ENCODE measurements around the gene LGMN. TPM values are rescaled to one million over a fixed set of nuclear protein-coding genes. Genes with fewer than 3 reads are reported as not detected.
A peak's percentile ranks its signal among the peaks of the same experiment; 100 is the strongest.

The LGMN gene
- total and polyA plus RNA-seq, 11 donors = 78.8 to 327 (median 108) TPM

DNA sequence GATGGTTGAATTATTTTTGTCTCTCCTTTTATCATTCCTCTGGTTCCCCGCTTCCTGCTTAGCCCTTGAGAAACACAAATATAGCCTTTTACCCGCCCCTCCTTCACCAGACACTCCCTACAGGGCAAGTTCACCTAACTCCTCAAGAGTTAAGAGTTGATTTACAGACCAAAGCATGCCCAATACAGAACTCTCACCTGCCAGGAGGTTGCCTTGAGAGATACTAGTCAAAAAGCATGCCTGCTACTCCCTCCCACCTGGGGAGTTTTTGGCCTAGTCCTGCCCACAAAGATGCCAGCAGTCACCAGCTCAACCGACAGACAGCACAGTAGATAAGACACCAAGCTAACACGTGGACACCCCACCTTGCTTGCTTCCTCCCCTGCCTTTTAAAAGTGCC lies 11.2 kb downstream of the LGMN start:
- peaks cover 0 to 53% (median 17%) of the 10 kb centered on the region in 9 donors for H3K36me3 ChIP-seq
- DNase-seq = no peak
- peaks cover 0 to 44% (median 9%) of the 10 kb centered on the region in 12 donors for H3K4me1 ChIP-seq
- H3K27ac ChIP-seq = peak overlapping the region in 3 of 12 donors; percentile 5 to 32 (median 22)
- no peak for TF ChIP-seq POLR2A (IDR thresholded peaks at IDR 0.05)
- TF ChIP-seq, protein P1, sequence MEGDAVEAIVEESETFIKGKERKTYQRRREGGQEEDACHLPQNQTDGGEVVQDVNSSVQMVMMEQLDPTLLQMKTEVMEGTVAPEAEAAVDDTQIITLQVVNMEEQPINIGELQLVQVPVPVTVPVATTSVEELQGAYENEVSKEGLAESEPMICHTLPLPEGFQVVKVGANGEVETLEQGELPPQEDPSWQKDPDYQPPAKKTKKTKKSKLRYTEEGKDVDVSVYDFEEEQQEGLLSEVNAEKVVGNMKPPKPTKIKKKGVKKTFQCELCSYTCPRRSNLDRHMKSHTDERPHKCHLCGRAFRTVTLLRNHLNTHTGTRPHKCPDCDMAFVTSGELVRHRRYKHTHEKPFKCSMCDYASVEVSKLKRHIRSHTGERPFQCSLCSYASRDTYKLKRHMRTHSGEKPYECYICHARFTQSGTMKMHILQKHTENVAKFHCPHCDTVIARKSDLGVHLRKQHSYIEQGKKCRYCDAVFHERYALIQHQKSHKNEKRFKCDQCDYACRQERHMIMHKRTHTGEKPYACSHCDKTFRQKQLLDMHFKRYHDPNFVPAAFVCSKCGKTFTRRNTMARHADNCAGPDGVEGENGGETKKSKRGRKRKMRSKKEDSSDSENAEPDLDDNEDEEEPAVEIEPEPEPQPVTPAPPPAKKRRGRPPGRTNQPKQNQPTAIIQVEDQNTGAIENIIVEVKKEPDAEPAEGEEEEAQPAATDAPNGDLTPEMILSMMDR (IDR thresholded peaks at IDR 0.05) = no peak
- H3K4me3 ChIP-seq = no peak overlapping the region
- no peaks in the 10 kb centered on the region for H3K9me3 ChIP-seq
- 31 to 42% (median 33%) methylated on average over 4 of the region's 4 CpGs for WGBS, 4 donors
- H3K27me3 ChIP-seq = no peaks in the 10 kb centered on the region
- ATAC-seq = no peak
- intact Hi-C loops (cut with DNase I) = loop anchor here in 1 of 10 donors (2.0 kb wide), 1 partner anchor 28 kb away; no protein-coding TSS in a partner anchor

DNA sequence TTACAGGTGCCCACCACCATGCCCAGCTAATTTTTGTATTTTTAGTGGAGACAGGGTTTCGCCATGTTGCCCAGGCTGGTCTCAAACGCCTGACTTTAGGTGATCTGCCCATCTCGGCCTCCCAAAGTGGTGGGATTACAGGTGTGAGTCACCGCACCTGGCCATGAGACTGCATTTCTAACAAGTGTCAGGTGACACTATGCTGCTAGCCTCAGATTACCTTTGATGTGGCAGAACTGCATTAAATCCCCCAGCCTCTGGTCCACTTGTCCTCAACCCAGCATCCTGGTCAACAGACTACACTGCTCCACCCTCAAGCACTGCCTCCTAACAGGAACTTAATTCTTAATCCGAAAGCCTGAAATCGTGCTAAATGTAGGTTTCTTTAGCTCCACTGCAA lies 13.1 kb downstream of the LGMN start:
- Histone ChIP-seq H3K9me3 (no peaks in the 10 kb centered on the region), H3K4me1 (peaks cover 0 to 45% (median 12%) of the 10 kb centered on the region in 12 donors), H3K27me3 (no peaks in the 10 kb centered on the region), H3K4me3 (no peak overlapping the region), H3K36me3 (peaks cover 0 to 53% (median 20%) of the 10 kb centered on the region in 9 donors), H3K27ac (no peak overlapping the region)
- WGBS, 4 donors = 87 to 97% (median 95%) methylated on average over 6 of the region's 6 CpGs
- intact Hi-C loops (cut with DNase I) = no loop called here
- ATAC-seq (no peak), DNase-seq (no peak)
- TF ChIP-seq, protein P1 (IDR thresholded peaks at IDR 0.05) = no peak
- TF ChIP-seq POLR2A (IDR thresholded peaks at IDR 0.05) = no peak

DNA sequence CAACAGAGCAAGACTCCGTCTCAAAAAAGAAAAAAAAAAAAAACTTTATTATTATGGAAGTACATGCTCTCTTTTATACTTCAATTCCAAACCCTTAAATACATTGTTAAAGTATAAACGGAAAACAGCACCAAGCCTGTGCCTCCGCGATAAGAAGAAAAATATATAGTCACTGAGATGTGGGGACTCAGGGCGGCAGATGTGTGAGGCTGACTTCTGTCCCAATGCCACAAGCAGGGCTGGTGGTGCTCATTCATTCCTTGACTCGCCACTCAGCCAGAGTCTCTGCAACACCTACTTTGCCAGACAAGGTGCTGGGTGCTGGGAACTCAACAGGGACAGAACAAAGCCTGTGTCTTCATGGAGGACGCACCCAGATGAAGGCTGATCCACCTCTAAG lies 13.8 kb downstream of the LGMN start:
- intact Hi-C loops (cut with DNase I) = no loop called here
- Histone ChIP-seq H3K4me3 (no peak overlapping the region), H3K36me3 (peaks cover 0 to 51% (median 18%) of the 10 kb centered on the region in 9 donors), H3K4me1 (peaks cover 0 to 46% (median 15%) of the 10 kb centered on the region in 12 donors), H3K9me3 (no peaks in the 10 kb centered on the region), H3K27ac (no peak overlapping the region), H3K27me3 (no peaks in the 10 kb centered on the region)
- TF ChIP-seq POLR2A (IDR thresholded peaks at IDR 0.05) = no peak
- TF ChIP-seq, protein P1 (IDR thresholded peaks at IDR 0.05) = no peak
- 89 to 96% (median 94%) methylated on average over 7 of the region's 7 CpGs for WGBS, 4 donors
- no peak for ATAC-seq
- no peak for DNase-seq

DNA sequence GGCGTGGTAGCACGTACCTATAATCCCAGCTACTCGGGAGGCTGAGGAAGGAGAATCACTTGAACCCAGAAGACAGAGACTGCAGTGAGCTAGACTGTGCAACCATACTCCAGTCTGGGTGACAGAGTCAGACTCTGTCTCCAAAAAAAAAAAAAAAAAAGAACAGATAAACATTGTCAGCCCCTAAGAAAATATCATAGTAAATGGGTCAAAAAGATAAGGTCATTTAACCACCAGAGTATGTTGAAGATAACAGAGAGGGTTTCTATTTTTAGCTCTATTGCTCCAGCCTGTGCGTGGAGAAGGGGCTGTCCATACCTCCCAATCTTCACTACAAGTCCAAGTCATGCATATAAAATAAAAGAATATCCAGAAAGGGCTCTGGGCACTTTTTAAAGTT lies 15.4 kb downstream of the LGMN start:
- Histone ChIP-seq H3K4me1 (peaks cover 0 to 45% (median 18%) of the 10 kb centered on the region in 12 donors), H3K4me3 (no peak overlapping the region), H3K27me3 (no peaks in the 10 kb centered on the region), H3K27ac (peak overlapping the region in 3 of 12 donors; percentile 6 to 34 (median 33)), H3K36me3 (peaks cover 0 to 47% (median 22%) of the 10 kb centered on the region in 9 donors), H3K9me3 (no peaks in the 10 kb centered on the region)
- intact Hi-C loops (cut with DNase I) = no loop called here
- TF ChIP-seq, protein P1 (IDR thresholded peaks at IDR 0.05) = no peak
- no peak for TF ChIP-seq POLR2A (IDR thresholded peaks at IDR 0.05)
- peak in 3 of 4 donors; percentile 59 to 71 (median 69) for ATAC-seq
- 38 to 52% (median 47%) methylated on average over 4 of the region's 4 CpGs for WGBS, 4 donors
- no peak for DNase-seq
